ENCODE results near the gene KCNMB3.

DNA sequence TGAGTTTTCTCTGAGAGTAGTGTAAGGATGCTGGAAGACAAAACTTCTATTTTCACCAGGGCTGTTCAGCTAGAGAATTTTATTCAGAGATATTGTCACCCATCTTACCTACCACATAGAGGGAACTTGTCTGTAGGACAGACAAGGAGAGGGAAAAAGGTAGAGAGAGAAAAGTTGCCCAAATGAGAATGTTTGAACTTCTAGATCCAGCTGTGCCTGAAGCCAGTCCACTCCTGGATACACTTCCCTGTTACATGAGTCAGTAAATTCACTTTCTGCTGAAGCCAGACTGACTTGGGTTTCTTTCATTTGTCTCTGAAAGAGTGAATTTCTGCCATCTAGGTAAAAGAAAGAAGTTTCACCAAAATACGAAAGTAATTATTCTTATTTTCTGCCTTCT, 27.2 kb upstream of the KCNMB3 start:
- TF ChIP-seq POLR2A (IDR thresholded peaks at IDR 0.05): no peak
- TF ChIP-seq, protein P1, sequence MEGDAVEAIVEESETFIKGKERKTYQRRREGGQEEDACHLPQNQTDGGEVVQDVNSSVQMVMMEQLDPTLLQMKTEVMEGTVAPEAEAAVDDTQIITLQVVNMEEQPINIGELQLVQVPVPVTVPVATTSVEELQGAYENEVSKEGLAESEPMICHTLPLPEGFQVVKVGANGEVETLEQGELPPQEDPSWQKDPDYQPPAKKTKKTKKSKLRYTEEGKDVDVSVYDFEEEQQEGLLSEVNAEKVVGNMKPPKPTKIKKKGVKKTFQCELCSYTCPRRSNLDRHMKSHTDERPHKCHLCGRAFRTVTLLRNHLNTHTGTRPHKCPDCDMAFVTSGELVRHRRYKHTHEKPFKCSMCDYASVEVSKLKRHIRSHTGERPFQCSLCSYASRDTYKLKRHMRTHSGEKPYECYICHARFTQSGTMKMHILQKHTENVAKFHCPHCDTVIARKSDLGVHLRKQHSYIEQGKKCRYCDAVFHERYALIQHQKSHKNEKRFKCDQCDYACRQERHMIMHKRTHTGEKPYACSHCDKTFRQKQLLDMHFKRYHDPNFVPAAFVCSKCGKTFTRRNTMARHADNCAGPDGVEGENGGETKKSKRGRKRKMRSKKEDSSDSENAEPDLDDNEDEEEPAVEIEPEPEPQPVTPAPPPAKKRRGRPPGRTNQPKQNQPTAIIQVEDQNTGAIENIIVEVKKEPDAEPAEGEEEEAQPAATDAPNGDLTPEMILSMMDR (IDR thresholded peaks at IDR 0.05): no peak

All from body of pancreas (tissue), 4 donors.